BLaER1 (cell line): ENCODE data around the gene DLGAP5.

ENCODE experiments used
- H3K27ac ChIP-seq: shearing (Covaris generic); formaldehyde crosslinking; 2 replicates; pipeline ENCODE4 v1.8.1; 2022
- H3K27me3 ChIP-seq: shearing (Covaris generic); formaldehyde crosslinking; 2 replicates; pipeline ENCODE4 v1.8.1; 2022
- H3K36me3 ChIP-seq: shearing (Covaris generic); formaldehyde crosslinking; 2 replicates; pipeline ENCODE4 v1.8.1; 2022
- H3K4me1 ChIP-seq: shearing (Covaris generic); formaldehyde crosslinking; 2 replicates; pipeline ENCODE4 v1.8.1; 2022
- H3K4me2 ChIP-seq: shearing (Covaris generic); formaldehyde crosslinking; 2 replicates; pipeline ENCODE4 v1.8.1; 2022
- H3K4me3 ChIP-seq: shearing (Covaris generic); formaldehyde crosslinking; 2 replicates; pipeline ENCODE4 v1.8.1; 2022
- H3K9ac ChIP-seq: shearing (Covaris generic); formaldehyde crosslinking; 2 replicates; pipeline ENCODE4 v1.8.1; 2022
- H3K9me3 ChIP-seq: shearing (Covaris generic); formaldehyde crosslinking; 2 replicates; pipeline ENCODE4 v1.8.1; 2022
- H4K20me1 ChIP-seq: shearing (Covaris generic); formaldehyde crosslinking; 2 replicates; pipeline ENCODE4 v1.8.1; 2022
- Cebpa-rat ChIP-seq: shearing (Covaris generic); IDR thresholded peaks from 2 replicates; pipeline ENCODE4 v1.8.1; 2022

The DLGAP5 gene

DNA sequence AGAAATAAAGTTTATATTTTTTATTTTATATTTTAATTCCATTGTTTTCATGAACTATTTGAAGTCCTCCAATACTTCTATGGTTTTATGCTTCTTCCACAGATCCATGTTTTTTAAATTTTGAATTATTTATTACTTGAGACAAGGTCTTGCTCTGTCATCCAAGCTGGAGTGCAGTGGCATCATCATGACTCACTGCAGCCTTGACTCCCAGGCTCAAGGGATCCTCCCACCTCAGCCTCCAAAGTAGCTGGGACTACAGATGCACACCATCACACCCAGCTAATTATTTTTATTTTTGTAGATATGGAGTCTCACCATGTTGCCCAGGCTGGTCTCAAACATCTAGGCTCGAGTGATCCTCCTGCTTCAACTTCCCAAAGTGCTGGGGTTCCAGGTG lies 28.8 kb upstream of the DLGAP5 start:
- H3K4me1 ChIP-seq: no peaks in the 10 kb centered on the region
- no peaks in the 10 kb centered on the region for H3K27me3 ChIP-seq
- H3K9ac ChIP-seq: no peak overlapping the region
- no peak overlapping the region for H3K27ac ChIP-seq
- H3K9me3 ChIP-seq: no peaks in the 10 kb centered on the region
- H3K4me3 ChIP-seq: no peak overlapping the region
- no peak overlapping the region for H3K4me2 ChIP-seq
- H3K36me3 ChIP-seq: no peaks in the 10 kb centered on the region
- no peaks in the 10 kb centered on the region for H4K20me1 ChIP-seq
- TF ChIP-seq Cebpa-rat: no peak

DNA sequence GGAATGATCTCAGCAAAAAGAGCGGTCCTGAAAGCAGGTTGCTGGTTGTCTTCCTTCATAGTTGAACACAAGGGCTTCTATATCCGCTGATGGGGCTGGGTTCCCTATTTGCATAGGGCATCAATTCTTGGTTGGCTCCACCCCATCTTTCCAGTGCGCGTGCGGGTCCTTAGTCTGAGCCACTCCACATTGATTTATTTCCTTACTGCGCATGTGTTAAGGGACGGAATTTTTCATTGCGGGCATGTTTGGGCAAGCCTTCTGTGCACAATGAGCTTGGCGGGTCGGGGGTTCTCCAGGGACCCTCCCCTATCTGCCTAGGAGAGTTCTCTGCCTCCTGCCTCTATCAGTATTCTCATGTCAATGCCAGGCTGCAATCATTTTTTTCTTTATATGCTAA lies 21.2 kb upstream of the DLGAP5 start:
- Histone ChIP-seq H4K20me1 (no peaks in the 10 kb centered on the region), H3K9ac (no peak overlapping the region), H3K4me1 (no peaks in the 10 kb centered on the region), H3K27me3 (no peaks in the 10 kb centered on the region), H3K9me3 (no peaks in the 10 kb centered on the region), H3K4me2 (no peak overlapping the region), H3K4me3 (no peak overlapping the region), H3K27ac (no peak overlapping the region), H3K36me3 (no peaks in the 10 kb centered on the region)
- no peak for TF ChIP-seq Cebpa-rat

DNA sequence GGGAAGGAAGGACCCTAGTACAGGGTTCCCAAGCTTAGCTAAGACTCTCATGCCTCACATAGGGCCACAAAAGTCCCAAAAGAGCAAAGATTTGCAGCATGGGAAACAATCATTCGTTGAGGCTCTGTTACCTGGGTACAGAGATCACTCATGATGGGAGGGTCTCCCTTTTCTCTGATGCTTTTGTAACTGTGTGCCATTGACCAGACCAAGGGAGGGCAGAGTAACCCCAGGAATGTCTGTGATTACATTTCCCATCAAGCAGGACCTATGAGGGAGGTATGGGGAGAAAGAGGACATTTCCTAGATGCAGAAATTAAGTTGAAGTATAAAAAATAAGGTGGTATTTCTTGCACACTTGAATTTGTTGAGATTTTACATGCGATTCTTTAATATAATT lies 16.4 kb upstream of the DLGAP5 start:
- Histone ChIP-seq H3K9ac (no peak overlapping the region), H3K9me3 (no peaks in the 10 kb centered on the region), H4K20me1 (no peaks in the 10 kb centered on the region), H3K27ac (no peak overlapping the region), H3K4me1 (no peaks in the 10 kb centered on the region), H3K27me3 (no peaks in the 10 kb centered on the region), H3K36me3 (no peaks in the 10 kb centered on the region), H3K4me3 (no peak overlapping the region), H3K4me2 (no peak overlapping the region)
- no peak for TF ChIP-seq Cebpa-rat

DNA sequence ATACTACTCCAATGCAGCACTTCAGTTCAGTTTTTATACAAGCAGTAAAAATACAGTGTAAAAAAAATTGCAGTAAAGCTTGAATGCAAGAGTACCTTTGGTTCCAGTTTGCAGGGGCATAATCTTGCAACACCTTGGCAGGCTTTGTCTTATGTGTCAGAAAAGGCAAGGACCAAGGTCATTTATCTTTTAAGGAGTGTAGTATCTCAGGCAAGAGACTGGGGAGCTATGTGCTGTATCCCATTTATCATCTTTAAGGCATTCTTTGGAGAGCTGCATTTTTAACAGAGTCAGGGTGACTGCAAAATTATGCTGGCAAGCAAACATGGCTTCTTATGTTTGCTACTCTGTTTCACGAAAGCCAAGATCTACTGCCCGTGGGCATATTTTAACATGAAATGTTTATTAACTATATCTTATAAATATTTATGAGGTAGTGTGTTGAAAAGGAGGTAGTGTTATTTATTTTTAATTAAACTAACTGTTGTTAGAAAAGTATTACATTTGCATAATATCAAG lies 14.8 kb upstream of the DLGAP5 start:
- no peak overlapping the region for H3K9ac ChIP-seq
- H3K4me2 ChIP-seq: no peak overlapping the region
- H3K27me3 ChIP-seq: no peaks in the 10 kb centered on the region
- H3K4me1 ChIP-seq: no peaks in the 10 kb centered on the region
- H3K9me3 ChIP-seq: no peaks in the 10 kb centered on the region
- no peak overlapping the region for H3K4me3 ChIP-seq
- H3K27ac ChIP-seq: no peak overlapping the region
- no peaks in the 10 kb centered on the region for H3K36me3 ChIP-seq
- no peak for TF ChIP-seq Cebpa-rat
- no peaks in the 10 kb centered on the region for H4K20me1 ChIP-seq

DNA sequence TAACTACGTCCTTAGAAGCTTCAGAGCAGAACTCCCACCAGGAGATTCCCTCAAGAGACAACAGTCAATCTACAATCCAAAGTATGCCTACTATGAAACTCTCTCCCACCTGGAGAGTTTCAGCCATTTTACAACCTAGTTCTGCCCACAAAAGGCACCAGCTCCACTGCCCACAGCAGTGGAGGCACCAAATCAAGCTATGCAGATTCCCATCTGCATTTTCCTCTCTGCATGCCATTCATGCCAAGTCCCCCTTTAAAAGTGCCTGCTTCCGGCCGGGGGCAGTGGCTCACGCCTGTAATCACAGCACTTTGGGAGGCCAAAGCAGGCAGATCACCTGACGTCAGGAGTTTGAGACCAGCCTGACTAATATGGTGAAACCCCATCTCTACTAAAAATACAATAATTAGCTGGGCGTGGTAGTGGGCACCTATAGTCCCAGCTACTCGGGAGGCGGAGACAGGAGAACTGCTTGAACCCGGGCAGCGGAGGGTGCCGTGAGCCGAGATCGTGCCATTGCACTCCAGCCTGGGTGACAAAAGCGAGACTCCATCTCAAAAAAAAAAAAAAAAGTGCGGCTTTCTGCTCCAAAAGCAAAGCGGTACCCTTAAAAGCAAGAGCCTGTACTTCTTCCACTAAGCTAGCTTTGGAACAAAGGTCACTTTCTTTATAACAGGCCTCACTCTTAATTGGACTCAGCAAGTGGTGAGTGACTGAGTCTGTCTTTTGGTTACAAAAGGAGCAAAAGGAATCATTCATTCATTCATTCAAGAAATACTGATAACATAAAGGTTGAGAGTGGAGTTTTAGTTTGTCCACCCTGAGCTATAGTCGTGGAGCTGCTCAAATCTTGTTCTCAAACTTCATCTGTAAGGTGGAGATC lies 10.1 kb upstream of the DLGAP5 start:
- no peak overlapping the region for H3K4me2 ChIP-seq
- H3K36me3 ChIP-seq: no peaks in the 10 kb centered on the region
- TF ChIP-seq Cebpa-rat: no peak
- H4K20me1 ChIP-seq: no peaks in the 10 kb centered on the region
- H3K9me3 ChIP-seq: no peaks in the 10 kb centered on the region
- H3K27me3 ChIP-seq: no peaks in the 10 kb centered on the region
- no peak overlapping the region for H3K9ac ChIP-seq
- H3K4me3 ChIP-seq: no peak overlapping the region
- no peak overlapping the region for H3K27ac ChIP-seq
- H3K4me1 ChIP-seq: no peaks in the 10 kb centered on the region

DNA sequence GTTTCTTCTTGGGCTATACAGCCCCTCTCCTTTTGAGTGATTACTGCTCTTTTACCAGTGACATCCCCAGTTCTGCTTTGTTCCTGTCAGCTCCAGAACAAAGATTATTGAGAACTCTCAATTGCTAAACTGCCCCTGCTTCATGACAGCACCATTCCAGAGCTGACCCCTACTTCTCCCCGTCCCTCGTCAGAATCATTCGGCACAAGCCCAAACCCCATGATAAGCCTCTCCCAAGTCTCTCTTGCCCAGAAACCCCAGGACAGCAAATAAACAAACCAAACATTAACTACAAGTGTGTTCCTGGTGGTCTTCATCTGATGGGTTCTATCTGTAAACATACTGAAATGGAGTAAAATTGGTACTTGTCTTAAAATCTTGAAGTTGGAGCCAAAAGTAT lies 9.3 kb upstream of the DLGAP5 start:
- no peak overlapping the region for H3K9ac ChIP-seq
- no peaks in the 10 kb centered on the region for H3K4me1 ChIP-seq
- H3K4me2 ChIP-seq: no peak overlapping the region
- TF ChIP-seq Cebpa-rat: no peak
- no peak overlapping the region for H3K4me3 ChIP-seq
- H3K27me3 ChIP-seq: no peaks in the 10 kb centered on the region
- no peak overlapping the region for H3K27ac ChIP-seq
- H3K36me3 ChIP-seq: no peaks in the 10 kb centered on the region
- H3K9me3 ChIP-seq: no peaks in the 10 kb centered on the region
- H4K20me1 ChIP-seq: no peaks in the 10 kb centered on the region

DNA sequence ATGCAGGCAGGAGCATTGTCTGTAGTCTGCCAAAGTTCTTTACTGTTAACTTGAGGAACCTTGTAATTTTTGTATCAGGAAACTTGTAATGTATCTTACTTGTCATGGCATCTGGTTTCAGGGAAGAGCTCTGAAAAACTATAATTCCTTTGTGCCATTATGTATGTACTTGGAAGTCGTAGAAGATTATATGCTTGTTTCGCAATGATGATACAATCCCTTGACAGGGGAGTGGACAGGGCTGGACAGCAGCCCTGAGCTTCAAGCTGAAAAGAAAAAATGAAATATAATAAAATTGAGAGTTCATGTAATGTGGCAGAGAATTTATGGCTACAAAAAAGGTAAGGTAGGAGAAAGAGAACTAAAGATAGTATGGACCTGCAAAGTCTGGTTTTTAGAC lies 7.4 kb upstream of the DLGAP5 start:
- H3K27me3 ChIP-seq: no peaks in the 10 kb centered on the region
- TF ChIP-seq Cebpa-rat: no peak
- H3K4me3 ChIP-seq: no peak overlapping the region
- no peak overlapping the region for H3K4me2 ChIP-seq
- no peaks in the 10 kb centered on the region for H3K36me3 ChIP-seq
- no peak overlapping the region for H3K9ac ChIP-seq
- H4K20me1 ChIP-seq: no peaks in the 10 kb centered on the region
- no peaks in the 10 kb centered on the region for H3K9me3 ChIP-seq
- no peaks in the 10 kb centered on the region for H3K4me1 ChIP-seq
- no peak overlapping the region for H3K27ac ChIP-seq

DNA sequence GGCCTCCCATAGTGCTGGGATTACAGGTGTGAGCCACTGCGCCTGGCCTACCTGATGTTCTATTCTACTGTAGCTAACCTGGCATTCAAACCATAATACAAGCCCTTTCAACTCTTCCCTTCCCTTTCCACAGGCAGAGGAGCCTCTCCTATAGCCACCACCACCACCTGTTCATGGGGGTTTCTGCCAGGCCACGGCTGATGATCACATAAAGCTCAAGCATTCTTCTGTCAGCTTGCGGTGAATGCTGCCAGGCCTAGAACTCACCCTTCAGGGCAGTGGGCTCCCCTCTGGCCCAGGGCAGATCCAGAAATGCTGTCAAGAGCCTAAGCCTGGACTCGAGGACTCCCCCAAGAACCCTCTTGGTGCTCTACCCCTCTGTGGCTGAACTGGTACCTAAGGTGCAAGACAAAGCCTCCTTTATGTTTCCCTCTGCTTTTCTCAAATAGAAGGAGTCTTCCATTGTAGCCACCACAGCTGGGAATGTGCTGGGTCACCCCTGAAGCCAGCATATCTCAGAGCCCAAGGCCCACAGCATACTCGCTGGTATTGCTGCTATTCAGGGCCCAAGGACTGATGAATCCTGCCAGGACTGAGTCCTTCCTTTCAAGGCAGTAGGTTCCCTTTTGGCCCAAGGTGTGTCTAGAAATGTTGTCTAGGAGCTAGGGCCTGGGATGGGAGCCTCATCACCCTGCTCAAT lies 3.4 kb upstream of the DLGAP5 start:
- H3K9me3 ChIP-seq: no peaks in the 10 kb centered on the region
- no peaks in the 10 kb centered on the region for H3K27me3 ChIP-seq
- H3K4me1 ChIP-seq: peaks cover 18% of the 10 kb centered on the region
- H3K4me3 ChIP-seq: no peak overlapping the region
- no peaks in the 10 kb centered on the region for H3K36me3 ChIP-seq
- no peak overlapping the region for H3K27ac ChIP-seq
- no peak for TF ChIP-seq Cebpa-rat
- no peak overlapping the region for H3K9ac ChIP-seq
- no peak overlapping the region for H3K4me2 ChIP-seq
- no peaks in the 10 kb centered on the region for H4K20me1 ChIP-seq

DNA sequence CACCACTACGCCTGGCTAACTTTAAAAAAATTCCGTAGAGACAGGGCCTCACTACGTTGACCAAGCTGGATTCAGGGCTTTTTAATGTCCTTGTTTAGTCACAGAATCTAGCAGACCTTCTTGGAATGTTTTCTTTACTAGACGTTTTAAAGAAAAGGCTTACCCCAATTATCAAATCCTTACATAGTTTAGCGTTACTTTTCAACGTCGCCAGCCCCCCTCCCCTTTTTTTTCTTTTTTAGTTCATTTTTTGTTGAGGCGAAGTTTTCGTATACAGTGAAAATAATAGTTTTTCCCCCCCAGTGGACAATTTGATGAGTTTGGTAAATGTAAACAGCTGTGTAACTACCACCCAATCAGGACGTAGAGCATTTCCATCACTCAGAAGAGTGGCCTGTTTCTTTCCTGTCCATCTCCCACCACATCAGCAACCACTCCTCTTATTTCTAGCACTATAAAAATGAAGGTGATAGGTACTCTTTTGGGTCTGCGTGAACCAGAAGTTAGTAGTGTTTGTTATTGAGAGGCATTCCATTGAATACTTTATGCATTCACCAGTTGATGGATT lies 753 bp upstream of the DLGAP5 start:
- Histone ChIP-seq H3K4me2 (peak overlapping the region; percentile 69), H4K20me1 (no peaks in the 10 kb centered on the region), H3K9ac (peak overlapping the region; percentile 85; the same call in 1 of the 2 replicates), H3K36me3 (peaks cover 17% of the 10 kb centered on the region), H3K9me3 (no peaks in the 10 kb centered on the region), H3K27ac (peak overlapping the region; percentile 39; the same call in 1 of the 2 replicates), H3K4me1 (peaks cover 33% of the 10 kb centered on the region), H3K27me3 (no peaks in the 10 kb centered on the region), H3K4me3 (peak overlapping the region; percentile 81)
- no peak for TF ChIP-seq Cebpa-rat

DNA sequence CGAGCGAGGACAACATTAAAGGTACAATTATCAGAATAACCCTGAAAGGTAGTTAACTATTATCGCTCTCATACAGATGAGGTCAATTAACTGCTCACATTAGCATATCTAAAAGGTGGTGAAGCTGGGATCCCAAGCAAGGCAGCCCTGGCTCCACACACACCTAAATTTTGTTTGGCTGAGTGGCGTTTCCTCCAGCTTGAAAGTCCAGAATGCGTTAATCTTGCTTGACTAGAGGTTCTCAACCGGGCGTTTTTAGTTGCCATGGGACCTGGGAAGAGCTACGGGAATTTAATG lies 531 bp downstream of the DLGAP5 start:
- Histone ChIP-seq H3K27ac (peak overlapping the region; percentile 77), H3K4me3 (peak overlapping the region; percentile 81), H3K9ac (peak overlapping the region; percentile 85), H3K4me2 (peak overlapping the region; percentile 93), H3K9me3 (no peaks in the 10 kb centered on the region), H3K27me3 (no peaks in the 10 kb centered on the region), H3K36me3 (peaks cover 29% of the 10 kb centered on the region), H3K4me1 (peaks cover 33% of the 10 kb centered on the region), H4K20me1 (no peaks in the 10 kb centered on the region)
- no peak for TF ChIP-seq Cebpa-rat
